ENCODE data around the gene DNMT1.
"Not testable (repeated sequence)": the region's sequence is repeated elsewhere in the genome, so short reads cannot be mapped to it uniquely, and the experiment has no call there.

Gene DNMT1

DNA sequence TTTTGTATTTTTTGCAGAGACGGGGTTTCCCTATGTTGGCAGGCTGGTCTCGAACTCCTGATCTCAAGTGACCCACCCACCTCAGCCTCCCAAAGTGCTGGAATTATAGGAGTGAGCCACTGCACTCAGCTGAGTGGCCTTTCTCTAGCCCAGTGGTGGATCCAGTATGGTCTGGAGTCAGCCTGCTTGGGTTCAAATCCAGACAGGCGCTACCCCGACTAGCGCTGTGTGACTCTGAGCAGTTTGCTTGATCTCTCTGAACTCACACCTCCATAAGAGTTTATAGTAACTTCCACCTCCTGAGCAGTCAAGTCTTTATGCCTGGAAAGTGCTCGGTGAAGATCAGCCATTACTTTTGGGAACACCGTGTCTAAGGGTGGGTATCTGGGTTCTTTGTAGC is 25.9 kb upstream of the DNMT1 start:
- DNase-seq: no peak

DNA sequence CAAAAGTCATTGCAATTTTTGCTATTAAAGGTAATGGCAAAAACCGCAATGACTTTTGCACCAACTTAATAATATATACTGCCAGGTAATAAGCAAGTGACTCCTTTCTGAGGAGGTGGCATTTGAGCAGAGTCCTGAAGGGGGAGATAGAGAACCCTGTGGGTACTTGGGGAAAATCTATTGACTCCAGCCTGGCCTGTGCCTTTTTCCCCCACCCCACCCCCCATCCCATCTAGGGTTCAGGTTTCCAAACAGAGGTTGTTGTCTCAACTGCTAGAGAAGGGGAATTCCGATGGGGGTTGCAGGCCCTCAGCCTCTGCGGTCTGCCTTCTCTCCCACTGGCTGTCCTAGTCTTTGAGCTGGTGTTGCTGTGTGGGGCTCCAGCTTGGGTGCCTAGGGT is 24.9 kb upstream of the DNMT1 start:
- DNase-seq: peak; percentile 33

DNA sequence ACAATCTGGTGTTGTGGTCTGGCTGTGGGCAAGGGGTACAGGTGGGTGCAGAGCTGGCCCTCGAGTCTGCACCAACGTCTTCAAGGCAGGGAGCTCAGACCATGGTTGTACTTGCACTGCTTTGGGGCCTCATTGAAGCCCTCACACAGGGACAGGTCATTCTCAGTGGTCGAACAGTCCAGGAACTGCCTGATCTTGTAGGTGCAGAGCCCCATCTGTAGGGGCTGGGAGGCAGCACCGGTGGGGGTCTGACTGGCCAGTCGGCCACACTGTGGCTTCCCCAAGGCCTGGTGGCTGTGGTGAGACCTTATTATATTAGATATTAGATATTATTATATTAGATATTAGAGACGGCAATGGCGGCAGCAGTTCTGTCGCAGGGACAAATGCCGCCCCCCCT is 22.3 kb upstream of the DNMT1 start:
- no peak for DNase-seq

DNA sequence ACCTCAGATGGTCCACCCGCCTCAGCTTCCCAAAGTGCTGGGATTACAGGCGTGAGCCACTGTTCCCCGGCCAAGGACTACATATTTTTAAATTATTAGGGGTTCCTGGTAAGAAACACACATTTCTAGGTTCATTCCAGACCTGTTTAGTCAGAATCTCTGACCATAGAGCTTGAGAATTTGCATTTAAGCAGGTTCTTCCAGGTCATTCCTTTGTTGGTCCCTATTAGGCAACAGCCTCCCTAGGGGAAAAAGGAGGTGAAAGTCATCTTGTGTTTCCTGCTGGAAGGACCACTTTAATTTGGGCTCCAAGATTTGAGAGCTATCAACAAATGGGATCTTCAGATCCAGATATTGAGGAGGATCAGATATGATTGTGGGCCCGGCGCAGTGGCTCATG is 20.0 kb upstream of the DNMT1 start:
- no peak for DNase-seq

DNA sequence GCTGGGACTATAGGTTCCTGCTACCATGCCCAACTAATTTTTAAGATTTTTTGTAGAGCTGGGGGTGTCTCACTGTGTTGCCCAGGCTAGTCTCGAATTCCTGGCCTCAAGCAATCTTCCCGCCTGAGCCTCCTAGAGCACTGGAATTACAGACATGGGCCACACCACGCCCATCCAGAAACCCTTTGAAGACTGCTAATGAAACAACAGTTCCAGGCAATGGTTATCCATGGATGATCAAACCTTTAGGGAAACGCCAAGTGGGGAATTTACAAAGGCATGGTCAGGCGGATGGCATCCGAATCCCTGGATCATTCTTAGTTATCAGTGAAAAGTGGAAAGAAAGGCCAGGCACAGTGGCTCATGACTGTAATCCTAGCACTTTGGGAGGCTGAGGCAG is 16.9 kb upstream of the DNMT1 start:
- DNase-seq: no peak

DNA sequence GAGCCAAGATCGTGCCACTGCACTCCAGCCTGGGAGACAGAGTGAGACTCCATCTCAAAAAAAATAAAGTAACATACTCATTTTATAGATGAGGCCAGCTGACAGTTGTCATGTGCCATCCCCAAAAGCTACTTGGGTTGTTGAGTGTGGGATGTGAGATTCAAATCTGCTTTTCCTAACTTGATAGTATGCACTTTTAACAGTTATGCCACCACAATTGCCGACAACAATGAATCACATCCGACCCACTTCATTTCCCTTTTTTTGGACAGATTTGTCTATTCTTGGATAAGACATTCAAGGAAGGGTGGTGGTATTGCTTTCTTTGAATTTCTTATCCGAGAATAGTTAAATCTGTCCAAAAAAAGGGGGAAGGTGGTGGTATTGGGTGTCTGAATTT is 16.3 kb upstream of the DNMT1 start:
- peak; percentile 81 for DNase-seq

DNA sequence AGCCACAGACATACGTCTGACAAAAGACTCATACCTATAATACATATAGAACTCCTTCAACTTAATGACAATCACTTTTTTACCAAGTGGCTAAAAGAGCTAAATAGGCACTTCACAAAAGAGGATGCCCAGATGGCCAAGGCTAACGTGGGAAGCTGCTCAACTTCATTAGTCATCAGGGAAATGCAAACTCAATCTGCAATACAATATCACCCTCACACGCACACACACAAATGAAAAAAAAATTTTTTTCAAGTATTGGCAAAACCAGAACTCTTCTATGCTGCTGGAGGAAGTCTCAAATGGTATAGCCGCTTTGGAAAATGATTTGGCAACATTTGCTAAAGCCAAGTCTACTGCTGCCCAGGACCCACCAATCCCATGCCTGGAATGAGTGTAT is 14.6 kb upstream of the DNMT1 start:
- peak; percentile 90 for DNase-seq

DNA sequence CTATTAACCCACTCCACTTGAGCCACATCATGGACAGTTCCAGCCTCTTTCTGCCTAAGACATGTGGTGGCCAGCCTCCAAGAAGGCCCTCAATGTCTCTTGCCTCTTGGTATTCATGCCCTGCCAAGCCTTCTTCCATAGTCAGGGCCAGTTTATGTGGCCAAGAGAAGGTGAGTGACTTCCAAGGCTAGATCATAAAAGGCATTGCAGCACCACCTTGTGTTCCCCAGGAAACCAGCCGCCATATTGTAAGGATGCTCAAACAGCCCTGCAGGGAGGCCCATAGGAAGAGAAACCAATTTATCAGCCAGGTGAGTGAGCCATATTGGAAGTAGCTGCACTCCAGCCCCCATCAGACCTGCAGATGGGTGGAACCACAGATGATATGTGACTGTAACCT is 12.3 kb upstream of the DNMT1 start:
- no peak for DNase-seq

DNA sequence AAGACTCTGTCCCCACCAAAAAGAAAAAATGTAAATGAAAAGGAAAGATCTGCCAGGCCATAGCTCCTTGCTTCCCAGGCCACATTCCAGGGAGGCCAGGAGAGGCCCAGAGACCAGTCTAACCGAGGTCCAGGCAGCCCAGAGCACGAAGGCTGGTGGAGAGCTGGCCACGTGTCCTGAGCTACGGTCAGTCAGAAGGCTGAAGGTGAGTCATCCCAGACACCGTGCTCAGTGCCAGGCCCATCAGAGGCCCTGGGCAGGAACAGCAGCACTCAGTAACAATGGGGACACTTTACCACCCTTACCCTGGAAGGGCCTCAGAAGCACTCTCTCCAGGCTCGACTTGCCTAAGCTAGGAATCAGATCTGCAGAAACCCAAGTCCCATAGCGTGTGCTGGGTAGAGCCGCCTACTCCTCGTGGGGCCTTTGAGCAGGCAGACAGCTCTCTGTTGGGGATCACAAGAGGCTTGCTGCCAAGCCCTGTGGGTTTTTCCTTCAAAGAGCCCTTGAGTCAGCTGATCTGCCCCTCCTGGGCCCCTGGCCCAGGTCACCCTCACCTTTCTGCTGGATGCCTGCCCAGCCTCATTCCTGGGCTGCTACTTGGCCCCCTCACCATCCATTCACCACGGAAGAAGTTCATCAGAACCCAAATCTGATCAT is 11.6 kb upstream of the DNMT1 start:
- peak; percentile 43 for DNase-seq

DNA sequence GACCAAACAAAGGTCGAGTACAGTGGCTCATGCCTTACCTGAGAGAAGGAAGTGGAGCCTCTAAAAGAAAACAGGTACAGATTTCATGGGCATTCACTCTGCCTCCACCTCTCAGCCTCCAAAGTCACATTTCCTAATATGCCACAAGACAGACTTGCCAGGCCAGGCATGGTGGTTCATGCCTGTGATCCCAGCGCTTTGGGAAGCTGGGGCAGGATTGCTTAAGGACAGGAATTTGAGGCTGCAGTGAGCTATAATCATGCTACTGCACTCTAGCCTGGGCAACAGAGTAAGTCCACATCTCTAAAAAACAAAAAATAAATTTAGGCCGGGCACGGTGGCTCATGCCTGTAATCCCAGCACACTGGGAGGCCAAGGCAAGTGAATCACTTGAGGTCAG is 10.9 kb upstream of the DNMT1 start:
- DNase-seq: no peak

DNA sequence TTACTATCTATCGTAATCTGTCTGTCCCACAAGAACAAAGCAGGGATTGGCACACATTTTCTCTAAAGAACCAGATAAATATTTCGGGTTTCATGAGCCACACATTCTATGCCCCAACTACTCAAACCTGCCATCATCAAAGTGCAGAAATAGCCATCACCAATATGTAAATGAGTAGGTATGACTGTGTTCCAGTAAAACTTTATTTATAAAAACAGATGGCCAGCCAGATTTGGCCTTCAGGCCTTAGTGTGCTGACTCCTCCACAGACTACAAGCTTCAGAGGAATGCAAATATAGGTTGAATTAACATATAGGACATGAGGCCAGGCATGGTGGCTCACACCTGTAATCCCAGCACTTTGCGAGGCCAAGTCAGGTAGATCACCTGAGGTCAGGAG is 8.9 kb upstream of the DNMT1 start:
- DNase-seq: no peak

DNA sequence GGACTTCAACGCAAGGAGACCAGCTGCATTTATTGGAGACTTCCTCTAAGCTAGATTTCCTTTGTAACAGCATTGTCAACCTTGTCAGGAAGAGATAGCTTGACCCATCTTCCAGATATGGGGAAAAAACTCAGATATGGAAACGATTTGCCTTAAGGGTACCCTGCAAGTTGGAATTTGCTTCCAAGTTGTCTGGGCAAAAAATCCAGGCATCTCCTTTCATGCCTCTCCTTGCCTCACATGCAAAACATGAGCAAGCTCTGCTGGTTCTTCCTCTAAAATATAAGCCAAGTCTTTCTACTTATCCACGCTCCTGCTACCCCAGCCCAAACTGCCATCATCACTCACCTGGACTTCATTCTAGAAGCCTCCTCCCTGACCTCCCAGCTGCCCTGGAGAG is 6.4 kb upstream of the DNMT1 start:
- no peak for DNase-seq

DNA sequence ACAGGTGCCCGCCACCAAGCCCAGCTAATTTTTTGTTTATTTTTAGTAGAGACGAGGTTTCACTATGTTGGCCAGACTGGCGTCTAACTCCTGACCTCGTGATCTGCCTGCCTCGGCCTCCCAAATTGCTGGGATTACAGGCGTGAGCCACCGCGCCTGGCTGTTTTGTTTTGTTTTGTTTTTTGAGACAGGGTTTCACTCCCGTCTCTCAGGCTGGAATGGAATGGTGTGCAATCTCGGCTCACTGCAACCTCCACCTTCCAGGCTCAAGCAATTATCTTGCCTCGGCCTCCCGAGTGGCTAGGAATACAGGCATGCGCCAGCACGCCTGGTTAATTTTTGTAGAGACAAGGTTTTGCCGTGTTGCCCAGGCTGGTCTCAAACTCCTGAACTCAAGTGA is 5.3 kb upstream of the DNMT1 start:
- DNase-seq: not testable (repeated sequence)

DNA sequence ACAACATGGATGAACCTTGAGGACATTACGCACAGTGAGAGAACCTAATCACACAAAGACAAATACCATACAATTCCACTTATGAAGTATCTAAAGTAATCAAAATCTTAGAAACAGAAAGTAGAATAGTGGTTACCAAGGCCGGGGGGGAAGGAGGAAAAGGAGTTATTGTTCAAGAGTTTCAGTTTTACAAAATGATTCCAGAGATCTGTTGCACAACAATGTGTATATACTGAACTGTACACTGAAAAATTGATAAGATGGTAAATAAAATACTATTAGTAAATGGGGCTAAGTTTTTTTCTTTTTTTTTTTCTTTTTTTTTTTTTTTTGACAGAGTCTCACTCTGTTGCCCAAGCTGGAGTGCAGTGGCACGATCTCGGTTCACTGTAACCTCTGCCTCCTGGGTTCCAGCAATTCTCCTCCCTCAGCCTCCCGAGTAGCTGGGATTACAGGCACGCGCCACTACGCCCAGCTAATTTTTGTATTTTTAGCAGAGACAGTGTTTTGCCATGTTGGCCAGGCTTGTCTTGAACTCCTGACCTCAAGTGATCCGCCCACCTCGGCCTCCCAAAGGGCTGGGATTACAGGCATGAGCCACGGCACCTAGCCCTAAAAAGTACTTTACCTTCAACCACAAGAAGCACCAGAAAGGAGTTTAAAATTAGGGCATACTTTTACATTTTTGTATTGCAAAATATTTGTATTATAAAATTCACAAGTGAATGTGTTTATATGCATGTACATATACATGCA is 4.3 kb upstream of the DNMT1 start:
- DNase-seq: peak; percentile 89

DNA sequence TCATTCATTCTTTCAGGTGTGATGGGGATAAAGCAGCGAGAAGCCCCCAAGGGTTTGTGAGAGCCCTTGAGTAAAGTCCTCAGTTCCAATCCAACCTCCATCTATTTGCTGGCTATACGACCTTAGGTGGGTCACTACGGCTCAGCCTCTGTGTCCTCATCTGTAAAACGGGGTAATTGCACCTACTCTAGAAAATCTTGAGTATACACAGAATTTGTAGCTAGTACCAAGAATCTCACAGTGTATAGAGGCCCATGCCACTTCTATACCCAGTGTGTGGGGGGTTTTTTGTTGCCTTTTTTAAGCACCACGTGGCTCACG is 406 bp upstream of the DNMT1 start:
- no peak for DNase-seq

DNA sequence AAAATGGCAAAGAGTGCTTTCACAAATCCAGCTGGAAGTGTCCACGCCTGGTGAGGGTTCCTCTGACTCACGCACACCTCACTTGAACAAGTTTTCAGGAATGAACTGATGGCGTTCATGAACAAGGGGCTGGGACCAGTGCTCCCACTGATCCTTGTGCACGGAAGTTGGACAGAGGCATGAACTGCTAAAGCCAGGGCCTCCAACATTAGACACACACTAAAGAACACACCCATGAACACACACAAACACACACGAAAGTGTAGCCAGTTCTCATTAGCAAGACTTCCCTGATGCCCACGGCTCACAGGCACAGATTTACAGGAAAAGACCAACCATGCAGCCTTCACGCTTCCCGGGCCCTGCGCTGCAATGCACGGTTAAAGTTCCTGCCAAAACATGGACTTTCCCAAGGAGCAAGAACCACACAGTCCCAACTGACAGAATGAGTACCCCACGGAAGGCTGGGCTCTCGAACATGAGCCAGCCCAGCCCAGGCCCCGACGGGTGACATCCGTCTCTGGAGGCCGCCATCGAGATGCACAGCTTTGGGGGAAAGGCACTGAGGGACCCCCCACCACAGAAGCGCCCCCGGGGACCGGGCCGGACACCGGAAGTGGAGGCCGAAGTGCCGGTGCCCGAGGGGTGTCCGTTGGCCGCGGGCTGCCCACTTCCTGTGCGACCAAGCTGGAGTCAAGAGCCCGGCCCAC is 808 bp downstream of the DNMT1 start:
- DNase-seq: no peak

DNA sequence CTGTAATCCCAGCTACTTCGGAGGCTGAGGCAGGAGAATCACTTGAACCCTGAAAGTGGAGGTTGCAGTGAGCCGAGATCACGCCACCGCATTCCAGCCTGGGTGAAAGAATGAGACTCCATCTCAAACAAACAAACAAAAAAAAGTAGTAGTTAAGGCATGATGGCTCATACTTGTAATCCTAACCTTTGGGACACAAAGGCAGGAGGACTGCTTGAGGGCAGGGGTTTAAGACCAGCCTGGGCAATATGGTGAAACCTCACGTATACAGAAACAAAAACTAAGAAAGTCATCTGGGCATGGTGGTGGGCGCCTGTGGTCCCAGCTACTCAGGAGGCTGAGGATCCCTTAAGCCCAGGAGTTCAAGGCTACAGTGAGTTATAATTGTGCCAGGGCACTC is 1.8 kb downstream of the DNMT1 start:
- DNase-seq: no peak

DNA sequence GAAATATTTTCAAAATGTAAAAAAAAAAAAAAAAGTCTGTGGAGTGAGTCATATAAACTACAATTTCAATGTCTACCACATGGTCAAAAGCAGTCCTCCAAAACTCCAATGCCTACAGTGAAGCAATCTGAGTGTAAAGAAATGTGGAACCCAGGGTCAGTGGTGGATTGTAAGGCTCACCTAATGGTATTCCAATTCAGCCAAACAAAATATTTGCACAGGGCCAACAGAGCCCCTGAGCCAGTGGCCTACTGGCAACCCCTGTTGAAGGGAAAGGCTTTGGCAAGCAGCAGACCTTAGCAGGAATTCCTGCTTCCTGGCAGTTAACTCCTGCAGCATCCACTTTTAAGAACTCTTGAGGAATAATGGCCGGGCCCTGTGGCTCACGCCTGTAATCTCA is 3.4 kb downstream of the DNMT1 start:
- DNase-seq: no peak

DNA sequence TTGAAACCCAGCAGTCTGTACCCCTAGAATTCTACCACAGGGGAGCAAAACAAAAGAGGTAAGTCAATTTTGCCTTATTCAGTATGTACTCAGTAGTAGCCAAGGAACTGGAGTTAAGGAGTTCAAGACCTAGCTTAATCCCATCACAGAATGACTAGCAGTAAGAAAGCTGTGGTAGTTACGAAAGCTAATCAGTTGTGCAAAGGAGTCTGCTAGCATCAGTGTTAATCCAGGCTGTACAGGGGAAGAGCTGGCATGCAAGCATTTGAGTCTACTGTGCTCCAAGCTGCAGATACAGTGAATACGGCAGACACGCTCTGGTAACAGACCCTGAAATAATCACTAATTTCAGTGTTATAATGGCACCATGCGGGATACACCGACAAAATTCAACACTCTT is 4.7 kb downstream of the DNMT1 start:
- no peak for DNase-seq

DNA sequence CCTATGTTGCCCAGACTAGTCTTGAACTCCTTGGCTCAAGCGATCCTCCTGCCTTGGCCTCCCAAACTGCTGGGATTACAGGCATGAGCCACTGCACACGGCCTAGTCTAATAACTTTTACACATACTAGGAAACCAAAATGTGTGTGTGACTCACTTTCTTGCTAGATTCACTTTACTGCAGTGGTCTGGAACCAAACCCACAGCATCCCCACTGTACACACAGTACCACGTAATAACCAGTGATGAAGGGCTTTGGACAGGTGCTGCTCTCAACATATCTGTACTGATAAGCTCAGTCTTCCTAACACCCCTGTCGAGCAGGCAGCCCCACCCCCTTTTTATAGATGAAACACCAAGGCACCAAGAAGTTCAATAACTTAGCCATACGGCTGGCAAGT is 5.1 kb downstream of the DNMT1 start:
- DNase-seq: no peak

DNA sequence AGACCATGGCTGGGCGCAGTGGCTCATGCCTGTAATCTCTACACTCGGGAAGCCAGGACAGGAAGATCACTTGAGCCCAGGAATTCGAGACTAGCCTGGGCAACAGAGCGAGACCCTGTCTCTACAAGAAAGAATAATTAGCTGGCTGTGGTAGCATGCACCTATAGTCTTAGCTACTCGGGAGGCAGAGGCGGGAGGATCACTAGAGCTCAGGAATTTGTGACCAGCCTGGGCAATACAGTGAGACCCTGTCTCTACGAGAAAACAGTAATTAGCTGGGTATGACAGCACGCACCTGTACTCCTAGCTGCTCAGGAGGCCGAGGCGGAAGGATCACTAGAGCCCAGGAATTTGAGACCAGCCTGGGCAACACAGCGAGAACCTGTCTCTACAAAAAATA is 7.4 kb downstream of the DNMT1 start:
- DNase-seq: no peak

DNA sequence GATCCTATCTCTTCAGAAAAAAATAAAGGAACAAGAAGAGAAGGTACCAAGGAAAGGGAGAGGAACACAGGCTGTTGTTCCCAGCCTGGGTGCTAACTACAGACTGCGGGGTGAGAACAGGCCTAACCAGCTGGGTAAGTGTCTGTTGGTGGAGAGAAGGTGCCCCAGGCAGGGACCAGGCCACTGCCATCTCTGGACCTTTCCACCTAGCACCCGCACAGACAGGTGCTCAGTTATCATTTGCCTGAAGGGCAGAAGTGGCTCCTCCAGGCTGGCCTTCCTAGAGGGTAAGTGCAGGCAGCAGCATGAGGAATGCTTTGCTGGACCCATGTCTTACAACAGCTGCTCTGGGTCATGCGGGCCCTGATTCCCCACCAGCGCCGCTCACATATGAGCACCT is 10.1 kb downstream of the DNMT1 start:
- no peak for DNase-seq

DNA sequence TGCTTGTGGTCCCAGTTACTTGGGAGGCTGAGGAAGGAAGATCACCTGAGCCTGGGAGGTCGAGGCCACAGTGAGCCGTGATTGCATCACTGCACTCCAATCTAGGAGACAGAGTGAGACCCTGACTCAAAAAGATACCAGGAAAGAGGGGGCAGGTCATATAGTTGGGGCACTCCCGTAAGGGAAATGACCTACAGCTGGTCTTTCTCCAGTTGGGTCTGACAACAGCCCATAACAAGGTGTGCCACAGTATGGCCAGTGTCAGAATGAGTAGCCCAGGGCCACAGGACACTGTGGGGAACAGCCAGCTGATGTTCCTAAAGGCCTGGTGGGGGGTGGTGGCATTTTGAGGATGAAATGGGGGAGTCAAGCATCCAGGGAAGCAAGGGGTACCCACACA is 10.8 kb downstream of the DNMT1 start:
- no peak for DNase-seq

DNA sequence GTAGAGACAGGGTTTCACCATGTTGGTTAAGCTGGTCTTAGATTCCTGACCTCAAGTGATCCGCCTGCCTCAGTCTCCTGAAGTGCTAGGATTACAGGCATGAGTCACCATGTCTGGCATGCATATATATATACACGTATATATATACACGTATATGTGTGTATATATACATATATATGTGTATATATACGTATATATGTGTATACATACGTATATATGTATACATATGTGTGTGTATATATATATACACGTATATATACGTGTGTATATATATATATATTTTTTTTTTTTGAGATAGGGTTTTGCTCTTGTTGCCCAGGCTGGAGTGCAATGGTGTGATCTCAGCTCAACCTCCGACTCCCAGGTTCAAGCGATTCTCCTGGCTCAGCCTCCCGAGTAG is 11.9 kb downstream of the DNMT1 start:
- no peak for DNase-seq

DNA sequence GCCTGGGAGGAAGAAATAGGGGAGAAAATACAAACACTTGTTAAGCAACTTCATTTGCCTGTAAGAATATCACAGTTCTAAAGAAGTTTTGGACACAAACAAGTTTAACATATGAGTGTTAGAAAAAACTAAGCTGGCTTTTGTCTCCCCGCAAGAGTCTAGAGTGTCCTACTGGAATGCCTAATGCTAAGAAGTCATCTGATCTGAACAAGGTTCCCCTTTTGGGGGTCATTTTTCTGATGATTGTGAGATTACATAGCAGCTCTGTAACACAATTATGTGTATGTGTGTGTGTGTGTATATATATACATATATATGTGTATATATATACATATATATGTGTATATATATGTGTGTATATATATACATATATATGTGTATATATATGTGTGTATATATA is 12.7 kb downstream of the DNMT1 start:
- DNase-seq: peak; percentile 39
